Panc1 (cell line): ENCODE measurements around the gene CELF2. TPM values are rescaled to one million over a fixed set of nuclear protein-coding genes. Genes with fewer than 3 reads are reported as not detected.

Experiments used
- ATAC-seq: fragments of 200-7000 bp; cut with Tn5 transposase; 2 replicates; pipeline ENCODE4 v1.9.1; 2020; ENCODE audit warnings: mild to moderate bottlenecking, moderate library complexity
- Bru-seq: library from RNA; stranded (reverse); fragments of 400-500 nt; gene quantifications from one replicate; lab custom pipeline; 2021; lab: Mats Ljungman, UMichigan
- BruChase-seq, 2 experiments: library from RNA; stranded (reverse); fragments of 400-500 nt; gene quantifications; one replicate each; lab custom pipeline; 2021; lab: Mats Ljungman, UMichigan
- BruUV-seq: library from RNA; stranded (reverse); fragments of 400-500 nt; replicated peaks from 2 replicates; lab custom pipeline; 2021; lab: Mats Ljungman, UMichigan
- CTCF ChIA-PET: fragments of 300-600 bp; sonication (Branson Sonifier 250); formaldehyde crosslinking; loops from one replicate; lab custom pipeline; 2022; ENCODE audit warnings: antibody characterized with exemption; lab: Charles Lee
- POLR2A ChIA-PET: fragments of 300-600 bp; sonication (Branson Sonifier 250); formaldehyde crosslinking; loops from one replicate; lab custom pipeline; 2022; ENCODE audit warnings: antibody characterized with exemption; lab: Charles Lee
- DNase-seq: peaks from one replicate; pipeline ENCODE4 v3.0.0-alpha.2; 2010; ENCODE audit warnings: low read depth, low spot score
- H3K27ac ChIP-seq: 2 replicates; pipeline ENCODE4 v1.5.1; 2011; ENCODE audit warnings: mild to moderate bottlenecking, low read length, inconsistent platforms
- H3K27me3 ChIP-seq: fragments of 200-500 bp; sonication (Bioruptor generic); 2 replicates; pipeline ENCODE4 v1.6.0; 2014; ENCODE audit warnings: low read length, inconsistent platforms; ENCODE audit not compliant: control insufficient read depth, insufficient read depth
- H3K36me3 ChIP-seq: fragments of 200-500 bp; sonication (Bioruptor generic); 2 replicates; pipeline ENCODE4 v1.5.1; 2014; ENCODE audit warnings: inconsistent platforms, mild to moderate bottlenecking, low read length, moderate library complexity; ENCODE audit not compliant: control insufficient read depth, insufficient read depth
- H3K4me1 ChIP-seq: 2 replicates; pipeline ENCODE4 v1.5.1; 2011; ENCODE audit warnings: inconsistent platforms, mild to moderate bottlenecking, low read length, moderate library complexity; ENCODE audit not compliant: control insufficient read depth, insufficient read depth
- H3K4me3 ChIP-seq, 2 experiments: 2 replicates each; pipeline ENCODE4 v1.5.1; 2011 to 2012; ENCODE audit warnings: low read depth in 2 of 2, low read length in 2 of 2, mild to moderate bottlenecking in 2 of 2, inconsistent platforms in 1 of 2, moderate library complexity in 1 of 2
- H3K9me3 ChIP-seq: fragments of 200-500 bp; sonication (Bioruptor generic); 2 replicates; pipeline ENCODE4 v1.5.1; 2014; ENCODE audit warnings: low read depth, mild to moderate bottlenecking, inconsistent platforms, low read length, moderate library complexity; ENCODE audit not compliant: control insufficient read depth, insufficient read depth
- CTCF ChIP-seq: fragments of 450-650 bp; IDR thresholded peaks from 2 replicates; pipeline ENCODE4 v1.5.1; 2017; ENCODE audit warnings: mild to moderate bottlenecking
- POLR2AphosphoS5 ChIP-seq: IDR thresholded peaks from 2 replicates; pipeline ENCODE4 v1.6.1; 2012; ENCODE audit warnings: mild to moderate bottlenecking, low read depth, low read length, moderate library complexity
- REST ChIP-seq, 2 experiments: IDR thresholded peaks; 2 replicates each; pipeline ENCODE4 v1.6.1; 2011 to 2012; ENCODE audit warnings: low read depth in 2 of 2, control low read depth in 1 of 2, low read length in 1 of 2, mild to moderate bottlenecking in 1 of 2, moderate library complexity in 1 of 2; ENCODE audit not compliant: insufficient read depth in 1 of 2
- SIN3A ChIP-seq: IDR thresholded peaks from 2 replicates; pipeline ENCODE4 v1.6.1; 2012; ENCODE audit warnings: low read depth, mild to moderate bottlenecking, low read length, moderate library complexity, borderline replicate concordance; ENCODE audit not compliant: insufficient read depth
- TCF7L2 ChIP-seq: IDR thresholded peaks from 2 replicates; pipeline ENCODE4 v1.6.1; 2011; ENCODE audit warnings: mild to moderate bottlenecking, low read depth, low read length, inconsistent platforms
- in situ Hi-C: cut with HindIII; loops from 2 replicates; pipeline ENCODE4 v1.10.0; 2016; ENCODE audit warnings: low sequenced_read_pairs, low pct_unique_long_range_greater_than_20kb
- intact Hi-C: fragments of 100-400 bp; cut with micrococcal nuclease; formaldehyde crosslinking; loops from one replicate; pipeline ENCODE4 v1.10.0; 2022; ENCODE audit not compliant: unreplicated experiment
- long read RNA-seq: library from polyadenylated mRNA; unstranded; transcript quantifications from one replicate; pipeline ENCODE4 v2.0.0, GENCODE V29; 2021; ENCODE audit not compliant: unreplicated experiment
- polyA plus RNA-seq: library from polyadenylated mRNA; unstranded; fragments of >200 nt; gene quantifications from one replicate; pipeline ENCODE4 v1.2.1, GENCODE V29; 2012; ENCODE audit warnings: missing spikeins; ENCODE audit not compliant: insufficient read length
- total RNA-seq: library from RNA; stranded (reverse); gene quantifications from one replicate; pipeline ENCODE4 v1.2.1, GENCODE V29; 2021; ENCODE audit not compliant: unreplicated experiment

CELF2 gene
- total RNA-seq = 0.44 TPM
- polyA plus RNA-seq = not detected
- Bru-seq, nascent RNA = percentile 8 among the genes with signal in this experiment
- BruChase-seq, experiment 1, labeled RNA remaining after a 2-hour chase = percentile 9 among the genes with signal in this experiment
- percentile 15 among the genes with signal in this experiment for BruChase-seq, experiment 2, labeled RNA remaining after a 6-hour chase
- long read RNA-seq = 0 reads

- no peak within 1 kb of the TSS for H3K27ac ChIP-seq
- ATAC-seq = no peak
- DNase-seq = no peak
- in situ Hi-C loops = no loop called here
- no peak within 1 kb of the TSS for H3K4me3 ChIP-seq
- no peaks in the 10 kb centered on the region for H3K9me3 ChIP-seq
- TF ChIP-seq REST (IDR thresholded peaks at IDR 0.05; ENCODE audit: insufficient read depth in 1 of 2, low read depth in 2 of 2, low read length in 1 of 2) (no peak), SIN3A (no peak), TCF7L2 (no peak), CTCF (no peak), POLR2AphosphoS5 (no peak)
- POLR2A ChIA-PET = no interaction called here
- intact Hi-C loops = no loop called here
- no peaks in the 10 kb centered on the region for H3K27me3 ChIP-seq
- no TSS peak for BruUV-seq
- H3K36me3 ChIP-seq = no peaks in the 10 kb centered on the region
- CTCF ChIA-PET = no interaction called here
- no peaks in the 10 kb centered on the region for H3K4me1 ChIP-seq
Observed at GRCh38 chr10:11017570-11018431, at the start of gene CELF2. TSS of gene CELF2 (plus strand) at chr10:11017872. CDS start at chr10:11018090, 218 bp downstream.

GRCh38 chr10:10968257-10968588, 49.4 kb upstream of the CELF2 start:
- ChIA-PET POLR2A (no interaction called here), CTCF (no interaction called here)
- no peak for ATAC-seq
- Histone ChIP-seq H3K36me3 (no peaks in the 10 kb centered on the region), H3K9me3 (no peaks in the 10 kb centered on the region), H3K4me3 (no peak overlapping the region), H3K27ac (no peak overlapping the region), H3K4me1 (no peaks in the 10 kb centered on the region), H3K27me3 (no peaks in the 10 kb centered on the region)
- intact Hi-C loops = no loop called here
- no TSS peak for BruUV-seq
- TF ChIP-seq POLR2AphosphoS5 (no peak), CTCF (no peak), REST (IDR thresholded peaks at IDR 0.05; ENCODE audit: insufficient read depth in 1 of 2, low read depth in 2 of 2, low read length in 1 of 2) (no peak), TCF7L2 (no peak), SIN3A (no peak)
- in situ Hi-C loops = no loop called here
- no peak for DNase-seq
